ENCODE data around the gene MAML1.

MAML1 gene

GRCh38 chr5:179825655-179826182, 93.1 kb downstream of the MAML1 start:
- DNase-seq = no peak

All from cortex of kidney (tissue), 1 donor.